ENCODE data around the gene TBC1D10B.
"Not testable (repeated sequence)": the region's sequence is repeated elsewhere in the genome, so short reads cannot be mapped to it uniquely, and the experiment has no call there.

- TF ChIP-seq ZEB2 (IDR thresholded peaks at IDR 0.05); CTCF (IDR thresholded peaks at IDR 0.05 in 2 of 3, conservative IDR thresholded peaks at IDR 0.05 in 1 of 3; ENCODE audit: insufficient read depth in 2 of 3, low read depth in 1 of 3, low read length in 3 of 3); JUNB (CRISPR knock-in tag; conservative IDR thresholded peaks at IDR 0.05); CHD1 (IDR thresholded peaks at IDR 0.05; ENCODE audit: low read length); ZNF253 (CRISPR knock-in tag; conservative IDR thresholded peaks at IDR 0.05); ZNF24 (IDR thresholded peaks at IDR 0.05); LARP7 (IDR thresholded peaks at IDR 0.05); CBX5 (IDR thresholded peaks at IDR 0.05; ENCODE audit: borderline replicate concordance, low read depth); EZH2 (IDR thresholded peaks at IDR 0.05; ENCODE audit: borderline replicate concordance, low read depth, low read length); SLC30A9 (CRISPR knock-in tag; IDR thresholded peaks at IDR 0.05); KAT8 (IDR thresholded peaks at IDR 0.05; ENCODE audit: low read depth); SPI1 (IDR thresholded peaks at IDR 0.05; ENCODE audit: borderline replicate concordance, low read depth, low read length); ZNF274 (IDR thresholded peaks at IDR 0.05; ENCODE audit: borderline replicate concordance, low read depth, low read length): not testable (repeated sequence)
Observed at GRCh38 chr16:30338715-30339114, 31.6 kb downstream of the TBC1D10B start.

All from K562 (cell line).